Liver (tissue), 3 donors: ENCODE data around the gene MOB1A.

Source experiments
- EGR1 ChIP-seq, 2 donors: IDR thresholded peaks; 2 replicates each; pipeline ENCODE4 v1.6.1; 2016 to 2018; ENCODE audit warnings: antibody characterized with exemption in 2 of 2, low read depth in 2 of 2
- FOXA2 ChIP-seq: IDR thresholded peaks from 2 replicates; pipeline ENCODE4 v1.6.1; 2016; ENCODE audit warnings: antibody characterized with exemption
- GABPA ChIP-seq, 2 donors: IDR thresholded peaks in 1 of 2; conservative IDR thresholded peaks in 1 of 2; 2 replicates each; pipeline ENCODE4 v1.6.1; 2016; ENCODE audit warnings: antibody characterized with exemption in 2 of 2, mild to moderate bottlenecking in 1 of 2, moderate library complexity in 1 of 2
- JUND ChIP-seq, 2 donors: IDR thresholded peaks; 2 replicates each; pipeline ENCODE4 v1.6.1; 2016; ENCODE audit warnings: antibody characterized with exemption in 2 of 2
- RAD21 ChIP-seq, 2 donors: IDR thresholded peaks; 2 replicates each; pipeline ENCODE4 v1.6.1; 2016; ENCODE audit warnings: antibody characterized with exemption in 2 of 2, mild to moderate bottlenecking in 2 of 2
- RXRA ChIP-seq, 2 donors: IDR thresholded peaks; 2 replicates each; pipeline ENCODE4 v1.6.1; 2017 to 2018; ENCODE audit warnings: antibody characterized with exemption in 2 of 2, mild to moderate bottlenecking in 1 of 2
- YY1 ChIP-seq: IDR thresholded peaks from 2 replicates; pipeline ENCODE4 v1.6.1; 2016; ENCODE audit warnings: antibody characterized with exemption, mild to moderate bottlenecking
- TF ChIP-seq, protein P1 (sequence below): fragments of 150-350 bp; IDR thresholded peaks from 2 replicates; pipeline ENCODE4 v1.5.1; 2017; ENCODE audit warnings: improper control_type of control experiment, low read depth, low read length; ENCODE audit not compliant: missing input control
- TF ChIP-seq, protein P2 (sequence below): IDR thresholded peaks from 2 replicates; pipeline ENCODE4 v1.6.1; 2016; ENCODE audit warnings: antibody characterized with exemption
- TF ChIP-seq, protein P3 (sequence below): IDR thresholded peaks from 2 replicates; pipeline ENCODE4 v1.6.1; 2016; ENCODE audit warnings: antibody characterized with exemption
- TF ChIP-seq, protein P4 (sequence below): IDR thresholded peaks from 2 replicates; pipeline ENCODE4 v1.6.1; 2016; ENCODE audit warnings: antibody characterized with exemption
- donor health status: healthy.
- donor health status: healthy.

DNA sequence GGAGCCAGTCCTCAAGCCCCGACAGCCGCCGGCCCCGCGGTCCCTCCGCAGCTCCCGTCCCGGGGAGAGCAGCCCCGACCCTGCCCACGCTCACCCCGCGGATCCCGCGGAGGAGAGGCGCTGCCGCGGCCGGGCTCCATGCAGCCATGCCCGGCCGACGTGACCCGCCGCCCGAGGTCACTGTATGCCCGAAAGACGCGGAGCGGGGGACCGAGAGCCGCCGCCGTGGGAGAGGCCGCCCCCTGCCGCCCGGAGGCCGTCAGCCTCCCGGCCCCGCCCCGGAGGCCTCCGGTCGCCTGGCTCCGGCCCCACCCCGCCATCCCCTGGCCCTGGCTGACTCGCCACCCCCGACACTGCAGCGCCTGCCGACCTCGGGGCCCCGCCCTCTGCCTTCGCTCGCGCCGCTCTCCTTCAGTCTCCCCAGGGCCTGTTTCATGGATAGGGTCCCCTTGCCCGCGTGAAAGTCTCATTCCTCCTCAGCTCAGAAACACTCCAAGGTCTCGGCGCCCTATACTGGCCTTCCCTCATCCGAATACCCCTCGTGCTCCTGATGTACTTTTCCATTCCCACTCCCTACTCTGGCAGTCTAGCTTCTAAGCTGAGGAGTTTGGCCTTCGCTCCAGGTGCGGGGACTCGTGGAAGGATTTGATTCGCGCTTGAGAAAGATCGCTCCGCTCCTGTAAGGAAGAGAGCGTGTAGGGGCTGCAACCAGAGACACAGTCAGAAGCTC lies 30.8 kb downstream of the MOB1A start, which contains the start of gene BOLA3:
- peak; percentile 39 for TF ChIP-seq YY1
- TF ChIP-seq, protein P1, sequence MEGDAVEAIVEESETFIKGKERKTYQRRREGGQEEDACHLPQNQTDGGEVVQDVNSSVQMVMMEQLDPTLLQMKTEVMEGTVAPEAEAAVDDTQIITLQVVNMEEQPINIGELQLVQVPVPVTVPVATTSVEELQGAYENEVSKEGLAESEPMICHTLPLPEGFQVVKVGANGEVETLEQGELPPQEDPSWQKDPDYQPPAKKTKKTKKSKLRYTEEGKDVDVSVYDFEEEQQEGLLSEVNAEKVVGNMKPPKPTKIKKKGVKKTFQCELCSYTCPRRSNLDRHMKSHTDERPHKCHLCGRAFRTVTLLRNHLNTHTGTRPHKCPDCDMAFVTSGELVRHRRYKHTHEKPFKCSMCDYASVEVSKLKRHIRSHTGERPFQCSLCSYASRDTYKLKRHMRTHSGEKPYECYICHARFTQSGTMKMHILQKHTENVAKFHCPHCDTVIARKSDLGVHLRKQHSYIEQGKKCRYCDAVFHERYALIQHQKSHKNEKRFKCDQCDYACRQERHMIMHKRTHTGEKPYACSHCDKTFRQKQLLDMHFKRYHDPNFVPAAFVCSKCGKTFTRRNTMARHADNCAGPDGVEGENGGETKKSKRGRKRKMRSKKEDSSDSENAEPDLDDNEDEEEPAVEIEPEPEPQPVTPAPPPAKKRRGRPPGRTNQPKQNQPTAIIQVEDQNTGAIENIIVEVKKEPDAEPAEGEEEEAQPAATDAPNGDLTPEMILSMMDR = peak; percentile 53
- no peak for TF ChIP-seq JUND (IDR thresholded peaks at IDR 0.05)
- TF ChIP-seq, protein P2, sequence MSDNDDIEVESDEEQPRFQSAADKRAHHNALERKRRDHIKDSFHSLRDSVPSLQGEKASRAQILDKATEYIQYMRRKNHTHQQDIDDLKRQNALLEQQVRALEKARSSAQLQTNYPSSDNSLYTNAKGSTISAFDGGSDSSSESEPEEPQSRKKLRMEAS = no peak
- TF ChIP-seq EGR1 (IDR thresholded peaks at IDR 0.05; ENCODE audit: low read depth in 2 of 2) = no peak
- peak; percentile 31 to 60 for TF ChIP-seq RAD21 (IDR thresholded peaks at IDR 0.05)
- peak in 1 of 2 donors; percentile 51 for TF ChIP-seq GABPA (IDR thresholded peaks at IDR 0.05 in 1 of 2, conservative IDR thresholded peaks at IDR 0.05 in 1 of 2)
- TF ChIP-seq, protein P3, sequence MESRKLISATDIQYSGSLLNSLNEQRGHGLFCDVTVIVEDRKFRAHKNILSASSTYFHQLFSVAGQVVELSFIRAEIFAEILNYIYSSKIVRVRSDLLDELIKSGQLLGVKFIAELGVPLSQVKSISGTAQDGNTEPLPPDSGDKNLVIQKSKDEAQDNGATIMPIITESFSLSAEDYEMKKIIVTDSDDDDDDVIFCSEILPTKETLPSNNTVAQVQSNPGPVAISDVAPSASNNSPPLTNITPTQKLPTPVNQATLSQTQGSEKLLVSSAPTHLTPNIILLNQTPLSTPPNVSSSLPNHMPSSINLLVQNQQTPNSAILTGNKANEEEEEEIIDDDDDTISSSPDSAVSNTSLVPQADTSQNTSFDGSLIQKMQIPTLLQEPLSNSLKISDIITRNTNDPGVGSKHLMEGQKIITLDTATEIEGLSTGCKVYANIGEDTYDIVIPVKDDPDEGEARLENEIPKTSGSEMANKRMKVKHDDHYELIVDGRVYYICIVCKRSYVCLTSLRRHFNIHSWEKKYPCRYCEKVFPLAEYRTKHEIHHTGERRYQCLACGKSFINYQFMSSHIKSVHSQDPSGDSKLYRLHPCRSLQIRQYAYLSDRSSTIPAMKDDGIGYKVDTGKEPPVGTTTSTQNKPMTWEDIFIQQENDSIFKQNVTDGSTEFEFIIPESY = no peak
- no peak for TF ChIP-seq RXRA (IDR thresholded peaks at IDR 0.05)
- TF ChIP-seq, protein P4, sequence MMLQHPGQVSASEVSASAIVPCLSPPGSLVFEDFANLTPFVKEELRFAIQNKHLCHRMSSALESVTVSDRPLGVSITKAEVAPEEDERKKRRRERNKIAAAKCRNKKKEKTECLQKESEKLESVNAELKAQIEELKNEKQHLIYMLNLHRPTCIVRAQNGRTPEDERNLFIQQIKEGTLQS = no peak
- no peak for TF ChIP-seq FOXA2
